AG04449 (cell line): ENCODE results near the gene AP2A2.

Experiments
- CTCF ChIA-PET: fragments of 350-600 bp; formaldehyde crosslinking; extraction: SDS; loops from one replicate; lab custom pipeline; 2021; ENCODE audit warnings: antibody characterized with exemption; lab: Yijun Ruan, JAX
- POLR2A ChIA-PET: fragments of 400-600, 350-600 bp; formaldehyde crosslinking; extraction: SDS; loops from one replicate; lab custom pipeline; 2020; ENCODE audit warnings: antibody characterized with exemption, inconsistent platforms; lab: Yijun Ruan, JAX
- DNase-seq: peaks from one replicate; pipeline ENCODE4 v3.0.0-alpha.2; 2010; ENCODE audit warnings: low read depth, low spot score
- H3K4me3 ChIP-seq: 2 replicates; pipeline ENCODE4 v1.5.1; 2011; ENCODE audit warnings: low read depth, mild to moderate bottlenecking, control low read depth, low read length
- CTCF ChIP-seq: IDR thresholded peaks from one replicate; pipeline ENCODE4 v1.5.1; 2011; ENCODE audit warnings: mild to moderate bottlenecking, moderate library complexity, low read length, control low read depth, inconsistent platforms; ENCODE audit not compliant: insufficient read depth; ENCODE audit errors: missing control alignments

AP2A2 gene

GRCh38 chr11:952406-953385 lies 27.0 kb downstream of the AP2A2 start:
- DNase-seq, result no peak
- H3K4me3 ChIP-seq, result no peak overlapping the region
- POLR2A ChIA-PET, result interaction anchor here (0.6 kb wide), 1 partner anchor 142 kb away, joined by 4 read pairs; no protein-coding TSS in a partner anchor
- CTCF ChIA-PET, result interaction anchor here (1.0 to 1.4 kb wide), 3 partner anchors 10 to 28 kb away, joined by 3 to 4 read pairs (median 3); no protein-coding TSS in a partner anchor
- no peak for TF ChIP-seq CTCF

GRCh38 chr11:953512-953911 lies 27.8 kb downstream of the AP2A2 start:
- CTCF ChIA-PET, result interaction anchor here (1.4 kb wide), 1 partner anchor 28 kb away, joined by 4 read pairs; no protein-coding TSS in a partner anchor
- H3K4me3 ChIP-seq, result no peak overlapping the region
- no peak for TF ChIP-seq CTCF
- POLR2A ChIA-PET, result no interaction called here
- no peak for DNase-seq

GRCh38 chr11:954392-955153 lies 28.9 kb downstream of the AP2A2 start:
- no peak overlapping the region for H3K4me3 ChIP-seq
- ChIA-PET POLR2A (no interaction called here), CTCF (interaction anchor here (2.2 kb wide), 1 partner anchor 30 kb away, joined by 7 read pairs; the partner anchor contains the start of gene AP2A2)
- no peak for TF ChIP-seq CTCF
- DNase-seq, result no peak

GRCh38 chr11:955154-956063 lies 29.7 kb downstream of the AP2A2 start:
- POLR2A ChIA-PET, result no interaction called here
- DNase-seq, result no peak
- TF ChIP-seq CTCF, result no peak
- H3K4me3 ChIP-seq, result no peak overlapping the region
- CTCF ChIA-PET, result interaction anchor here (0.8 to 2.2 kb wide), 2 partner anchors 8 to 31 kb away, joined by 5 to 7 read pairs; partner anchors contain the start of gene AP2A2

GRCh38 chr11:957212-957920 lies 31.7 kb downstream of the AP2A2 start:
- no peak for DNase-seq
- ChIA-PET CTCF (interaction anchor here (0.8 to 0.9 kb wide), 2 partner anchors 11 to 33 kb away, joined by 3 to 4 read pairs; no protein-coding TSS in a partner anchor), POLR2A (no interaction called here)
- TF ChIP-seq CTCF, result no peak
- H3K4me3 ChIP-seq, result no peak overlapping the region
